MCF 10A (cell line): ENCODE data around the gene ZNF320. TPM values are rescaled to one million over a fixed set of nuclear protein-coding genes. Genes with fewer than 3 reads are reported as not detected.
"Not testable (repeated sequence)": the region's sequence is repeated elsewhere in the genome, so short reads cannot be mapped to it uniquely, and the experiment has no call there.

Source experiments
- BruUV-seq: library from RNA; stranded (reverse); fragments of 400-500 nt; replicated peaks from 2 replicates; lab custom pipeline; 2021; lab: Mats Ljungman, UMichigan
- CTCF ChIA-PET: fragments of 300-600 bp; sonication (Branson Sonifier 250); formaldehyde crosslinking; extraction: SDS; loops from one replicate; lab custom pipeline; 2021; ENCODE audit warnings: antibody characterized with exemption, inconsistent platforms; lab: Yijun Ruan, JAX
- POLR2A ChIA-PET: fragments of 300-600, 350-650 bp; sonication (Branson Sonifier 250); formaldehyde crosslinking; extraction: SDS; loops from one replicate; lab custom pipeline; 2020; ENCODE audit warnings: antibody characterized with exemption, inconsistent platforms; lab: Yijun Ruan, JAX
- DNase-seq: peaks from one replicate; pipeline ENCODE4 v3.0.0-alpha.2; 2018; ENCODE audit not compliant: unreplicated experiment
- H3K27ac Mint-ChIP-seq: one replicate; pipeline ENCODE4 v1.8.0; 2022; ENCODE audit warnings: mild to moderate bottlenecking, low read depth, mixed read lengths; ENCODE audit not compliant: unreplicated experiment
- H3K27me3 Mint-ChIP-seq: one replicate; pipeline ENCODE4 v1.8.0; 2022; ENCODE audit warnings: mixed read lengths; ENCODE audit not compliant: insufficient read depth, unreplicated experiment
- H3K36me3 Mint-ChIP-seq: one replicate; pipeline ENCODE4 v1.8.0; 2022; ENCODE audit warnings: mild to moderate bottlenecking, moderate library complexity, mixed read lengths; ENCODE audit not compliant: insufficient read depth, unreplicated experiment
- H3K4me1 Mint-ChIP-seq: one replicate; pipeline ENCODE4 v1.8.0; 2022; ENCODE audit warnings: mixed read lengths; ENCODE audit not compliant: insufficient read depth, unreplicated experiment
- H3K4me3 Mint-ChIP-seq: one replicate; pipeline ENCODE4 v1.8.0; 2022; ENCODE audit warnings: mild to moderate bottlenecking, moderate library complexity, mixed read lengths; ENCODE audit not compliant: unreplicated experiment
- H3K9me3 Mint-ChIP-seq: one replicate; pipeline ENCODE4 v1.8.0; 2022; ENCODE audit warnings: mixed read lengths; ENCODE audit not compliant: unreplicated experiment
- CTCF ChIP-seq: fragments of 200-600 bp; IDR thresholded peaks from one replicate; pipeline ENCODE4 v1.8.0; 2022; ENCODE audit warnings: antibody characterized with exemption, mild to moderate bottlenecking; ENCODE audit not compliant: unreplicated experiment
- intact Hi-C: fragments of 100-400 bp; cut with micrococcal nuclease; formaldehyde crosslinking; loops from 2 replicates; pipeline ENCODE4 v1.14.1; 2022
- total RNA-seq: library from RNA; stranded (reverse); gene quantifications from 2 replicates; pipeline ENCODE4 v1.2.3, GENCODE V29; 2022

ZNF320 gene
- total RNA-seq, 1 experiment from 2014 or later = 5.4 TPM

- Mint-ChIP-seq H3K4me1 (peaks cover 37% of the 10 kb centered on the region), H3K27ac (peak within 1 kb of the TSS; percentile 83), H3K36me3 (peaks cover 8% of the 10 kb centered on the region), H3K9me3 (no peaks in the 10 kb centered on the region), H3K27me3 (no peaks in the 10 kb centered on the region), H3K4me3 (peak within 1 kb of the TSS; percentile 92)
- TSS peak; percentile 75 for BruUV-seq
- ChIA-PET POLR2A (interaction anchor here (0.7 to 1.8 kb wide), 7 partner anchors 9 to 472 kb away, joined by 3 to 10 read pairs (median 4); no protein-coding TSS in a partner anchor), CTCF (no interaction called here)
- intact Hi-C loops = loop anchor here (2.0 to 10.0 kb wide), 5 partner anchors 20 to 188 kb away; partner anchors contain the start of genes ZNF160, ZNF611 and ZNF816
- TF ChIP-seq CTCF = no peak
- DNase-seq = peak; percentile 94
Observed at GRCh38 chr19:52922841-52923777, 25.7 kb upstream of the ZNF320 start, which contains the start of gene ZNF888. Gene ZNF888, minus strand, starts transcription at chr19:52923428. Its CDS starts 5,555 bp downstream, at chr19:52917873.

GRCh38 chr19:52917531-52917930 is 20.1 kb upstream of the ZNF320 start:
- no peaks in the 10 kb centered on the region for H3K27me3 Mint-ChIP-seq
- no peak for TF ChIP-seq CTCF
- intact Hi-C loops = no loop called here
- H3K27ac Mint-ChIP-seq = no peak overlapping the region
- no peaks in the 10 kb centered on the region for H3K9me3 Mint-ChIP-seq
- CTCF ChIA-PET = no interaction called here
- POLR2A ChIA-PET = no interaction called here
- no peak for DNase-seq
- peaks cover 40% of the 10 kb centered on the region for H3K36me3 Mint-ChIP-seq
- BruUV-seq = no TSS peak
- H3K4me1 Mint-ChIP-seq = peaks cover 17% of the 10 kb centered on the region
- no peak overlapping the region for H3K4me3 Mint-ChIP-seq

GRCh38 chr19:52910648-52911047 is 13.2 kb upstream of the ZNF320 start:
- ChIA-PET CTCF (interaction anchor here (0.9 kb wide), 1 partner anchor 13 kb away, joined by 4 read pairs; the partner anchor contains the start of gene ZNF320), POLR2A (no interaction called here)
- no peaks in the 10 kb centered on the region for H3K4me1 Mint-ChIP-seq
- H3K4me3 Mint-ChIP-seq = no peak overlapping the region
- no TSS peak for BruUV-seq
- H3K27me3 Mint-ChIP-seq = no peaks in the 10 kb centered on the region
- H3K27ac Mint-ChIP-seq = no peak overlapping the region
- peaks cover 16% of the 10 kb centered on the region for H3K9me3 Mint-ChIP-seq
- no peak for TF ChIP-seq CTCF
- H3K36me3 Mint-ChIP-seq = peaks cover 75% of the 10 kb centered on the region
- intact Hi-C loops = no loop called here
- DNase-seq = no peak

GRCh38 chr19:52904052-52904780 is 6.8 kb upstream of the ZNF320 start:
- CTCF ChIA-PET = interaction anchor here (0.7 kb wide), 1 partner anchor 259 kb away, joined by 4 read pairs; no protein-coding TSS in a partner anchor
- H3K36me3 Mint-ChIP-seq = peaks cover 33% of the 10 kb centered on the region
- peaks cover 16% of the 10 kb centered on the region for H3K9me3 Mint-ChIP-seq
- intact Hi-C loops, H3K4me1 Mint-ChIP-seq, H3K4me3 Mint-ChIP-seq, H3K27me3 Mint-ChIP-seq, H3K27ac Mint-ChIP-seq, DNase-seq, POLR2A ChIA-PET, BruUV-seq: not testable (repeated sequence)
